Measurements from ENCODE around the gene BMAL1. TPM values are rescaled to one million over a fixed set of nuclear protein-coding genes. Genes with fewer than 3 reads are reported as not detected.

The BMAL1 gene
- total RNA-seq, 2 experiments from 2014 or later, result 17.7 to 19.0 TPM

- ChIA-PET CTCF (interaction anchor here (1.6 kb wide), 1 partner anchor 13 kb away, joined by 3 read pairs; no protein-coding TSS in a partner anchor), POLR2A (no interaction called here)
These were observed 72.0 kb downstream of the BMAL1 start for GRCh38 chr11:13349581-13349980.

GRCh38 chr11:13352711-13353110 lies 75.1 kb downstream of the BMAL1 start:
- POLR2A ChIA-PET, result no interaction called here
- CTCF ChIA-PET, result interaction anchor here (2.2 kb wide), 1 partner anchor 115 kb away, joined by 4 read pairs; no protein-coding TSS in a partner anchor

- CTCF ChIA-PET, result interaction anchor here (0.6 to 2.2 kb wide), 2 partner anchors 66 to 116 kb away, joined by 3 to 4 read pairs; no protein-coding TSS in a partner anchor
- POLR2A ChIA-PET, result no interaction called here
These were observed 76.7 kb downstream of the BMAL1 start for GRCh38 chr11:13354335-13354734.

GRCh38 chr11:13355191-13355590 lies 77.6 kb downstream of the BMAL1 start:
- ChIA-PET CTCF (interaction anchor here (1.3 kb wide), 1 partner anchor 30 kb away, joined by 3 read pairs; no protein-coding TSS in a partner anchor), POLR2A (no interaction called here)

- POLR2A ChIA-PET, result no interaction called here
- CTCF ChIA-PET, result no interaction called here
These were observed 79.6 kb downstream of the BMAL1 start for GRCh38 chr11:13357232-13357631.

- CTCF ChIA-PET, result no interaction called here
These were observed 81.1 kb downstream of the BMAL1 start for GRCh38 chr11:13358596-13359270.

GRCh38 chr11:13362596-13363109 lies 85.1 kb downstream of the BMAL1 start:
- CTCF ChIA-PET, result no interaction called here
- POLR2A ChIA-PET, result no interaction called here

More at GRCh38 chr11:13358596-13359270, 81.1 kb downstream of the BMAL1 start:
- POLR2A ChIA-PET, result no interaction called here

- POLR2A ChIA-PET, result no interaction called here
- CTCF ChIA-PET, result interaction anchor here (1.2 kb wide), 1 partner anchor 18 kb away, joined by 3 read pairs; no protein-coding TSS in a partner anchor
These were observed 86.8 kb downstream of the BMAL1 start for GRCh38 chr11:13364388-13364787.

- POLR2A ChIA-PET, result no interaction called here
- CTCF ChIA-PET, result no interaction called here
These were observed 88.9 kb downstream of the BMAL1 start for GRCh38 chr11:13366266-13367026.

- ChIA-PET POLR2A (no interaction called here), CTCF (no interaction called here)
These were observed 89.5 kb downstream of the BMAL1 start for GRCh38 chr11:13367115-13367514.

- POLR2A ChIA-PET, result no interaction called here
- CTCF ChIA-PET, result interaction anchor here (0.9 kb wide), 1 partner anchor 23 kb away, joined by 3 read pairs; no protein-coding TSS in a partner anchor
These were observed 90.5 kb downstream of the BMAL1 start for GRCh38 chr11:13368041-13368446.

GRCh38 chr11:13373216-13373615 lies 95.6 kb downstream of the BMAL1 start:
- ChIA-PET CTCF (interaction anchor here (1.2 kb wide), 1 partner anchor 19 kb away, joined by 3 read pairs; no protein-coding TSS in a partner anchor), POLR2A (interaction anchor here (0.6 kb wide), 1 partner anchor 114 kb away, joined by 3 read pairs; no protein-coding TSS in a partner anchor)

- CTCF ChIA-PET, result no interaction called here
- POLR2A ChIA-PET, result no interaction called here
These were observed 98.2 kb downstream of the BMAL1 start for GRCh38 chr11:13375798-13376197.

- CTCF ChIA-PET, result no interaction called here
- POLR2A ChIA-PET, result no interaction called here
These were observed 98.8 kb downstream of the BMAL1 start for GRCh38 chr11:13376402-13376801.

GRCh38 chr11:13376838-13377237 lies 99.2 kb downstream of the BMAL1 start:
- CTCF ChIA-PET, result no interaction called here
- POLR2A ChIA-PET, result no interaction called here

GRCh38 chr11:13378316-13378715 lies 100.7 kb downstream of the BMAL1 start:
- ChIA-PET CTCF (no interaction called here), POLR2A (no interaction called here)

GRCh38 chr11:13380731-13381130 lies 103.1 kb downstream of the BMAL1 start:
- ChIA-PET POLR2A (no interaction called here), CTCF (no interaction called here)

- CTCF ChIA-PET, result interaction anchor here (1.1 kb wide), 1 partner anchor 19 kb away, joined by 3 read pairs; no protein-coding TSS in a partner anchor
- POLR2A ChIA-PET, result no interaction called here
These were observed 105.2 kb downstream of the BMAL1 start for GRCh38 chr11:13382751-13383150.

- POLR2A ChIA-PET, result no interaction called here
- CTCF ChIA-PET, result interaction anchor here (1.4 kb wide), 1 partner anchor 29 kb away, joined by 3 read pairs; no protein-coding TSS in a partner anchor
These were observed 107.5 kb downstream of the BMAL1 start for GRCh38 chr11:13384908-13385640.

- ChIA-PET CTCF (interaction anchor here (1.4 kb wide), 1 partner anchor 76 kb away, joined by 3 read pairs; the partner anchor contains the start of gene BTBD10), POLR2A (no interaction called here)
These were observed 109.0 kb downstream of the BMAL1 start for GRCh38 chr11:13386567-13386966.

All from activated CD8-positive, alpha-beta memory T cell treated with anti-CD3 and anti-CD28 coated beads for 36 hours (primary cell).